ENCODE measurements around the gene MOXD1.

DNA sequence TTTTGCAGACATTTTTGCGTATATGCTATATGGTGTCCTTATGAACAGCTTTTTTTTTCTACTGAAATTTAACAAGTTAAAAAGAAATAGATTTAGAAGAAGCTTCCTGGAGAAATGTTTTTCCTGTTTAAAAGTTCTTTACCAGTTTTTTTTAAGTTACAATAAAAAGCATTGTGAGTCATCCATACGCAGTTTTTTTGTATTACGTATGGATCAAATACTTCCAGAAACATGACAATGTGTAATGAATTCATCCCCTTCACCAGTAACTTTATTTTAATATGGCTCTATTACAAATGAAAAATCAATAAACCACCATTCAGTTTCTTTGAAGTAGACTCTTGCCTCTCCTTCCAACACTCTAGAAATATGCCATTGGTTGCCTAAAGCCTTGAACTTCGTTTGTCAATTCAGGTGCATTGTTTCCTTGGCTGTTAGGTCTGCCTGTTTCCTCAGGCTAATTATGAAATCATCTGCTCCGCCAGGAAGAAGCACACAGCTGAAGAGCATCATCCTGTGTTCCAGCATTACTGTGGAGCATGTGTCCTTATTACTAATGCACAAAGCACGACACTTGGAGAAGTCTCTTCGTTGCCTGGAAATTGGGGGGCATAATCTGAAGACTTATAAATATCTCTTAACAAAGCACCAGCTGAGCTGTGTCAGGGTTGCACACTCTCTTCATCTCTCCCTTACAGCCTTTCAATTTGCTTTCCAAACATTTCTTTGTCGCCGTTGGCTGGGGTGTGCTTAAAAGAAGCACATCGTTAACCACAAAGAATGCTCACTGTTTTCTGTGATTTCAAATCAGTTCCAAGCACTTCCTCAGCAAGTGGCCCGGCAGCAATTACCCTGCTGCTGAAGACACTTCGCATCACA, 9.6 kb downstream of the MOXD1 start:
- TF ChIP-seq, protein P1, sequence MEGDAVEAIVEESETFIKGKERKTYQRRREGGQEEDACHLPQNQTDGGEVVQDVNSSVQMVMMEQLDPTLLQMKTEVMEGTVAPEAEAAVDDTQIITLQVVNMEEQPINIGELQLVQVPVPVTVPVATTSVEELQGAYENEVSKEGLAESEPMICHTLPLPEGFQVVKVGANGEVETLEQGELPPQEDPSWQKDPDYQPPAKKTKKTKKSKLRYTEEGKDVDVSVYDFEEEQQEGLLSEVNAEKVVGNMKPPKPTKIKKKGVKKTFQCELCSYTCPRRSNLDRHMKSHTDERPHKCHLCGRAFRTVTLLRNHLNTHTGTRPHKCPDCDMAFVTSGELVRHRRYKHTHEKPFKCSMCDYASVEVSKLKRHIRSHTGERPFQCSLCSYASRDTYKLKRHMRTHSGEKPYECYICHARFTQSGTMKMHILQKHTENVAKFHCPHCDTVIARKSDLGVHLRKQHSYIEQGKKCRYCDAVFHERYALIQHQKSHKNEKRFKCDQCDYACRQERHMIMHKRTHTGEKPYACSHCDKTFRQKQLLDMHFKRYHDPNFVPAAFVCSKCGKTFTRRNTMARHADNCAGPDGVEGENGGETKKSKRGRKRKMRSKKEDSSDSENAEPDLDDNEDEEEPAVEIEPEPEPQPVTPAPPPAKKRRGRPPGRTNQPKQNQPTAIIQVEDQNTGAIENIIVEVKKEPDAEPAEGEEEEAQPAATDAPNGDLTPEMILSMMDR (IDR thresholded peaks at IDR 0.05; ENCODE audit: control extremely low read depth in 1 of 3, insufficient read depth in 1 of 3, low read depth in 1 of 3, low read length in 3 of 3) = no peak
- TF ChIP-seq SRF (IDR thresholded peaks at IDR 0.05; ENCODE audit: low read depth, low read length) (no peak), POLR2AphosphoS5 (IDR thresholded peaks at IDR 0.05; ENCODE audit: low read depth, low read length) (no peak), GTF2F1 (IDR thresholded peaks at IDR 0.05; ENCODE audit: borderline replicate concordance, low read depth, low read length) (no peak), SIN3A (conservative IDR thresholded peaks at IDR 0.05 in 1 of 2, IDR thresholded peaks at IDR 0.05 in 1 of 2; ENCODE audit: low read depth in 1 of 2, low read length in 2 of 2) (no peak), EP300 (IDR thresholded peaks at IDR 0.05; ENCODE audit: borderline replicate concordance in 1 of 2, low read depth in 2 of 2, low read length in 2 of 2) (no peak), BRCA1 (IDR thresholded peaks at IDR 0.05; ENCODE audit: low read depth, low read length) (no peak)
- TF ChIP-seq, protein P2, sequence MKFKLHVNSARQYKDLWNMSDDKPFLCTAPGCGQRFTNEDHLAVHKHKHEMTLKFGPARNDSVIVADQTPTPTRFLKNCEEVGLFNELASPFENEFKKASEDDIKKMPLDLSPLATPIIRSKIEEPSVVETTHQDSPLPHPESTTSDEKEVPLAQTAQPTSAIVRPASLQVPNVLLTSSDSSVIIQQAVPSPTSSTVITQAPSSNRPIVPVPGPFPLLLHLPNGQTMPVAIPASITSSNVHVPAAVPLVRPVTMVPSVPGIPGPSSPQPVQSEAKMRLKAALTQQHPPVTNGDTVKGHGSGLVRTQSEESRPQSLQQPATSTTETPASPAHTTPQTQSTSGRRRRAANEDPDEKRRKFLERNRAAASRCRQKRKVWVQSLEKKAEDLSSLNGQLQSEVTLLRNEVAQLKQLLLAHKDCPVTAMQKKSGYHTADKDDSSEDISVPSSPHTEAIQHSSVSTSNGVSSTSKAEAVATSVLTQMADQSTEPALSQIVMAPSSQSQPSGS (IDR thresholded peaks at IDR 0.05; ENCODE audit: low read length) = no peak
